ENCODE results near the gene SANBR.

Gene SANBR

GRCh38 chr2:61114147-61114546 is 48.5 kb downstream of the SANBR start:
- H3K36me3 ChIP-seq (replicated peaks), result no peaks in the 10 kb centered on the region; the same call in none of the 2 replicates
- no peak overlapping the region for H3K4me3 ChIP-seq
- peaks cover 13% of the 10 kb centered on the region for H3K4me1 ChIP-seq
- in situ Hi-C loops (cut with MboI; ENCODE audit: low sequenced_read_pairs), result no loop called here
- peaks cover 6% of the 10 kb centered on the region for H3K9me3 ChIP-seq
- no peaks in the 10 kb centered on the region for H3K27me3 ChIP-seq (ENCODE audit: low read depth)
- peak in 1 of 2 experiments; percentile 18 for DNase-seq (ENCODE audit: low spot score in 2 of 2)

Data from HAP-1 (cell line).